RWPE2 (cell line): ENCODE data around the gene SLIT3.

Experiments used
- ATAC-seq: fragments of 200-7000 bp; cut with Tn5 transposase; 3 replicates; pipeline ENCODE4 v1.9.1; 2021; ENCODE audit warnings: low read depth
- DNase-seq: peaks from one replicate; pipeline ENCODE4 v3.0.0-alpha.2; 2020; ENCODE audit warnings: low spot score
- H3K27ac ChIP-seq: fragments of 450-650 bp; 2 replicates; pipeline ENCODE4 v1.5.1; 2017; ENCODE audit warnings: mild to moderate bottlenecking; ENCODE audit not compliant: poor library complexity, severe bottlenecking
- H3K27me3 ChIP-seq: fragments of 250-450 bp; sonication (Bioruptor Pico); 2 replicates; pipeline ENCODE4 v1.5.1; 2021; ENCODE audit warnings: mild to moderate bottlenecking, moderate library complexity; ENCODE audit not compliant: insufficient read depth, poor library complexity, severe bottlenecking
- H3K36me3 ChIP-seq: fragments of 250-450 bp; sonication (Bioruptor Pico); 2 replicates; pipeline ENCODE4 v1.5.1; 2020; ENCODE audit warnings: low read depth, mild to moderate bottlenecking, moderate library complexity
- H3K4me1 ChIP-seq: fragments of 250-450 bp; sonication (Bioruptor Pico); 2 replicates; pipeline ENCODE4 v1.5.1; 2021; ENCODE audit warnings: mild to moderate bottlenecking, moderate library complexity; ENCODE audit not compliant: insufficient read depth, poor library complexity, severe bottlenecking
- H3K4me3 ChIP-seq: fragments of 250-450 bp; sonication (Bioruptor Pico); 2 replicates; pipeline ENCODE4 v1.5.1; 2021; ENCODE audit warnings: mild to moderate bottlenecking, moderate library complexity; ENCODE audit not compliant: severe bottlenecking
- H3K9me3 ChIP-seq: fragments of 250-450 bp; sonication (Bioruptor Pico); 2 replicates; pipeline ENCODE4 v1.5.1; 2021; ENCODE audit warnings: mild to moderate bottlenecking, moderate library complexity; ENCODE audit not compliant: severe bottlenecking
- CTCF ChIP-seq: fragments of 450-650 bp; IDR thresholded peaks from one replicate; pipeline ENCODE4 v1.5.1; 2017; ENCODE audit warnings: mild to moderate bottlenecking, moderate library complexity; ENCODE audit not compliant: poor library complexity, severe bottlenecking

Gene SLIT3

GRCh38 chr5:168667301-168667840 is 633.6 kb downstream of the SLIT3 start:
- TF ChIP-seq CTCF = no peak
- Histone ChIP-seq H3K27ac (no peak overlapping the region), H3K27me3 (no peaks in the 10 kb centered on the region), H3K4me1 (no peaks in the 10 kb centered on the region), H3K9me3 (no peaks in the 10 kb centered on the region), H3K4me3 (no peak overlapping the region), H3K36me3 (no peaks in the 10 kb centered on the region)
- ATAC-seq (no peak), DNase-seq (no peak)

- Histone ChIP-seq H3K27me3 (no peaks in the 10 kb centered on the region), H3K4me3 (no peak overlapping the region), H3K36me3 (no peaks in the 10 kb centered on the region), H3K4me1 (no peaks in the 10 kb centered on the region), H3K9me3 (no peaks in the 10 kb centered on the region), H3K27ac (no peak overlapping the region)
- DNase-seq (no peak), ATAC-seq (no peak)
- no peak for TF ChIP-seq CTCF
These were observed 634.6 kb downstream of the SLIT3 start for GRCh38 chr5:168666356-168666755.

GRCh38 chr5:168663276-168664004 is 637.5 kb downstream of the SLIT3 start:
- Histone ChIP-seq H3K27ac (no peak overlapping the region), H3K27me3 (no peaks in the 10 kb centered on the region), H3K4me1 (peaks cover 5% of the 10 kb centered on the region), H3K36me3 (no peaks in the 10 kb centered on the region), H3K4me3 (no peak overlapping the region), H3K9me3 (no peaks in the 10 kb centered on the region)
- DNase-seq (no peak), ATAC-seq (no peak)
- no peak for TF ChIP-seq CTCF

- Histone ChIP-seq H3K36me3 (no peaks in the 10 kb centered on the region), H3K9me3 (no peaks in the 10 kb centered on the region), H3K4me1 (peaks cover 12% of the 10 kb centered on the region), H3K27me3 (no peaks in the 10 kb centered on the region), H3K4me3 (no peak overlapping the region), H3K27ac (no peak overlapping the region)
- TF ChIP-seq CTCF = no peak
- DNase-seq (no peak), ATAC-seq (no peak)
These were observed 639.1 kb downstream of the SLIT3 start for GRCh38 chr5:168661593-168662485.
